A673 (cell line): ENCODE measurements around the gene ZNF689. TPM values are rescaled to one million over a fixed set of nuclear protein-coding genes. Genes with fewer than 3 reads are reported as not detected.

Source experiments
- BruUV-seq: library from RNA; stranded (reverse); fragments of 400-500 nt; replicated peaks from 2 replicates; lab custom pipeline; 2021; lab: Mats Ljungman, UMichigan
- CTCF ChIA-PET: fragments of 300-600 bp; sonication (Branson Sonifier 250); formaldehyde crosslinking; loops from one replicate; lab custom pipeline; 2022; ENCODE audit warnings: antibody characterized with exemption; lab: Charles Lee
- POLR2A ChIA-PET: fragments of 300-600 bp; sonication (Branson Sonifier 250); formaldehyde crosslinking; loops from one replicate; lab custom pipeline; 2022; ENCODE audit warnings: antibody characterized with exemption; ENCODE audit not compliant: low non-redundant PET; lab: Charles Lee
- DNase-seq: peaks from one replicate; pipeline ENCODE4 v3.0.0-alpha.2; 2015; ENCODE audit warnings: low spot score
- H3K27ac ChIP-seq: fragments of 200-600 bp; sonication (generic); 2 replicates; pipeline ENCODE4 v1.5.1; 2016; ENCODE audit warnings: mixed run types, low read depth, mild to moderate bottlenecking, mixed read lengths, antibody characterized with exemption, low read length; ENCODE audit not compliant: poor library complexity, severe bottlenecking
- H3K27me3 ChIP-seq: fragments of 200-600 bp; sonication (generic); replicated peaks from 2 replicates; pipeline ENCODE4 v1.6.1; 2017; ENCODE audit warnings: mixed run types, low read depth, mild to moderate bottlenecking, mixed read lengths, antibody characterized with exemption, low read length; ENCODE audit not compliant: insufficient read depth, poor library complexity
- H3K36me3 ChIP-seq: fragments of 200-600 bp; sonication (generic); 2 replicates; pipeline ENCODE4 v1.6.1; 2016; ENCODE audit warnings: mixed run types, mild to moderate bottlenecking, mixed read lengths, antibody characterized with exemption, low read length; ENCODE audit not compliant: insufficient read depth, poor library complexity, severe bottlenecking
- H3K4me1 ChIP-seq: fragments of 200-600 bp; sonication (generic); 2 replicates; pipeline ENCODE4 v1.6.1; 2017; ENCODE audit warnings: mixed run types, mild to moderate bottlenecking, mixed read lengths, antibody characterized with exemption, low read length; ENCODE audit not compliant: insufficient read depth, poor library complexity, severe bottlenecking
- H3K4me3 ChIP-seq: fragments of 200-600 bp; sonication (generic); 2 replicates; pipeline ENCODE4 v1.5.1; 2016; ENCODE audit warnings: low read depth, mixed run types, mild to moderate bottlenecking, mixed read lengths, low read length; ENCODE audit not compliant: poor library complexity, severe bottlenecking
- H3K9me3 ChIP-seq: fragments of 200-600 bp; sonication (generic); 2 replicates; pipeline ENCODE4 v1.6.1; 2016; ENCODE audit warnings: mixed run types, low read depth, mild to moderate bottlenecking, mixed read lengths, antibody characterized with exemption, low read length; ENCODE audit not compliant: poor library complexity, severe bottlenecking
- EZH2 ChIP-seq: fragments of 200-600 bp; sonication (generic); IDR thresholded peaks from 2 replicates; pipeline ENCODE4 v1.6.1; 2017; ENCODE audit warnings: borderline replicate concordance, low read depth, mild to moderate bottlenecking, mixed read lengths, antibody characterized with exemption, low read length; ENCODE audit not compliant: poor library complexity, severe bottlenecking
- intact Hi-C: fragments of 100-400 bp; cut with micrococcal nuclease; formaldehyde crosslinking; loops from one replicate; pipeline ENCODE4 v1.10.0; 2022; ENCODE audit not compliant: unreplicated experiment
- total RNA-seq: library from RNA; stranded (reverse); gene quantifications from 2 replicates; pipeline ENCODE4 v1.2.3, GENCODE V29; 2021
- TF ChIP-seq, protein P1 (sequence below): fragments of 300-800, 200-600 bp; sonication (generic); conservative IDR thresholded peaks from 2 replicates; pipeline ENCODE4 v1.5.1; 2017; ENCODE audit warnings: low read depth, mild to moderate bottlenecking, antibody characterized with exemption, low read length, moderate library complexity, mixed read lengths

Gene ZNF689
- total RNA-seq, 1 experiment from 2014 or later: 21.1 TPM

DNA sequence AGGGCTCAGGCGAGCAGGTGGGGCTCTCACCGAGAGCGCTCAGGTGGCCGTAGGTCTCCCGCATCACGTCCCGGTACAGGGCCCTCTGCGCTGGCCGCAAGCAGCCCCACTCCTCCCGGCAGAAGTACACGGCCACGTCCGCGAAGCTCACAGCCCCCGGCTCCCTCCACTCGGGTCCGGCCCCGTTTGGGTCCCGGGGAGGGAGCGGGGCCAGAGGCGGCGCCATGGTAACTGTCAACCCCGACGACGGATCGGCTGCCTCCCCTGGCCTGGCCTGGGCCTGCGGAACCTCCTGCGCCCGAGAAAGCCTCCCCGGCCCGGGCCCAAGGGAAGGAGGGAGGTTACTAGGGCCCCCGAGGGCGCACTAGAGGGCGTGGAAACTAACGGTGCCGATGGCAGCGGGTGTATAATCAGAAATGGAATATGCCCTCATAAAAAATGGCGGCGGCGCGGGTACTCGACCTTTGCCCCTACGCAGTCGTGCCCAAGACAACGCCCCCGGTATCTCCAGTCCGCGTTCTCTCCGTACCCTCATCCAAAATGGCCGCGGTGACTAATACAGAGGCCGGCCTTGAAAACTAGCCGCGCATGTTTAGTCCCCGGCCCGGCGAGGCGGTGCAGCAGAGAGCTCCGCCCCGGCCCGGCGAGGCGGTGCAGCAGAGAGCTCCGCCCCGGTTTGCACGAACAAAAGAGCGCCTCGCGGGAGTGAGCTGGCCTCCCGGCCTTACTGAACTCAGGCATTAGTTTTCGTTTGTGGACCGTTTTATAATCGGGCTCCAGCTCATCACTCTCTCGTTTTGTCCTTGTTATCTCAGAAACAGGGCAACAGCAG is 52.0 kb downstream of the ZNF689 start, which contains the start of gene ZNF764:
Gene ZNF764, minus strand, starts transcription at position 418 of the 832 bp plus-strand sequence. Its CDS starts 192 bp downstream, at position 226.
- Histone ChIP-seq H3K4me3 (peak within 1 kb of the TSS; percentile 95), H3K4me1 (no peaks in the 10 kb centered on the region), H3K27ac (peak within 1 kb of the TSS; percentile 95), H3K27me3 (no peaks in the 10 kb centered on the region), H3K9me3 (no peaks in the 10 kb centered on the region), H3K36me3 (peaks cover 33% of the 10 kb centered on the region)
- CTCF ChIA-PET: interaction anchor here (0.6 kb wide), 2 partner anchors 26 to 66 kb away, joined by 6 read pairs; no protein-coding TSS in a partner anchor
- TF ChIP-seq EZH2: no peak
- DNase-seq: peak; percentile 99
- intact Hi-C loops: loop anchor here (1.0 kb wide), 1 partner anchor 23 kb away; no protein-coding TSS in a partner anchor
- POLR2A ChIA-PET: interaction anchor here (0.6 to 0.9 kb wide), 3 partner anchors 14 to 114 kb away, joined by 3 to 17 read pairs (median 5); partner anchors contain the start of gene ZNF688
- BruUV-seq: TSS peak; percentile 54

GRCh38 chr16:30557707-30557956 is 52.6 kb downstream of the ZNF689 start:
- peaks cover 33% of the 10 kb centered on the region for H3K36me3 ChIP-seq
- ChIA-PET POLR2A (no interaction called here), CTCF (no interaction called here)

GRCh38 chr16:30556125-30556473 is 54.1 kb downstream of the ZNF689 start:
- DNase-seq: no peak
- H3K27ac ChIP-seq: no peak overlapping the region
- H3K27me3 ChIP-seq: no peaks in the 10 kb centered on the region
- no peaks in the 10 kb centered on the region for H3K4me1 ChIP-seq
- intact Hi-C loops: no loop called here
- H3K36me3 ChIP-seq: peaks cover 33% of the 10 kb centered on the region
- H3K4me3 ChIP-seq: no peak overlapping the region
- no TSS peak for BruUV-seq
- no peaks in the 10 kb centered on the region for H3K9me3 ChIP-seq
- ChIA-PET POLR2A (no interaction called here), CTCF (no interaction called here)
- no peak for TF ChIP-seq EZH2
- TF ChIP-seq, protein P1, sequence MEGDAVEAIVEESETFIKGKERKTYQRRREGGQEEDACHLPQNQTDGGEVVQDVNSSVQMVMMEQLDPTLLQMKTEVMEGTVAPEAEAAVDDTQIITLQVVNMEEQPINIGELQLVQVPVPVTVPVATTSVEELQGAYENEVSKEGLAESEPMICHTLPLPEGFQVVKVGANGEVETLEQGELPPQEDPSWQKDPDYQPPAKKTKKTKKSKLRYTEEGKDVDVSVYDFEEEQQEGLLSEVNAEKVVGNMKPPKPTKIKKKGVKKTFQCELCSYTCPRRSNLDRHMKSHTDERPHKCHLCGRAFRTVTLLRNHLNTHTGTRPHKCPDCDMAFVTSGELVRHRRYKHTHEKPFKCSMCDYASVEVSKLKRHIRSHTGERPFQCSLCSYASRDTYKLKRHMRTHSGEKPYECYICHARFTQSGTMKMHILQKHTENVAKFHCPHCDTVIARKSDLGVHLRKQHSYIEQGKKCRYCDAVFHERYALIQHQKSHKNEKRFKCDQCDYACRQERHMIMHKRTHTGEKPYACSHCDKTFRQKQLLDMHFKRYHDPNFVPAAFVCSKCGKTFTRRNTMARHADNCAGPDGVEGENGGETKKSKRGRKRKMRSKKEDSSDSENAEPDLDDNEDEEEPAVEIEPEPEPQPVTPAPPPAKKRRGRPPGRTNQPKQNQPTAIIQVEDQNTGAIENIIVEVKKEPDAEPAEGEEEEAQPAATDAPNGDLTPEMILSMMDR: no peak

More at GRCh38 chr16:30557707-30557956, 52.6 kb downstream of the ZNF689 start:
- H3K9me3 ChIP-seq: no peaks in the 10 kb centered on the region
- H3K4me3 ChIP-seq: peak overlapping the region; percentile 95
- intact Hi-C loops: no loop called here
- no peak for DNase-seq
- TF ChIP-seq, protein P1: no peak
- no peak for TF ChIP-seq EZH2
- H3K27ac ChIP-seq: peak overlapping the region; percentile 95
- H3K27me3 ChIP-seq: no peaks in the 10 kb centered on the region
- no peaks in the 10 kb centered on the region for H3K4me1 ChIP-seq
- BruUV-seq: no TSS peak
